Activated CD8-positive, alpha-beta T cell treated with anti-CD3 and anti-CD28 coated beads for 36 hours (primary cell): ENCODE measurements around the gene GPSM3. TPM values are rescaled to one million over a fixed set of nuclear protein-coding genes. Genes with fewer than 3 reads are reported as not detected.
"Not testable (repeated sequence)": the region's sequence is repeated elsewhere in the genome, so short reads cannot be mapped to it uniquely, and the experiment has no call there.

Experiments
- ATAC-seq: fragments of 200-7000 bp; cut with Tn5 transposase; one replicate; pipeline ENCODE4 v1.10.0; 2021; ENCODE audit warnings: mild to moderate bottlenecking, moderate library complexity
- CTCF ChIA-PET: fragments of 350-600 bp; sonication (Branson Sonifier 250); formaldehyde crosslinking; loops from one replicate; lab custom pipeline; 2021; ENCODE audit warnings: antibody characterized with exemption; lab: Charles Lee
- POLR2A ChIA-PET: fragments of 350-600 bp; sonication (Branson Sonifier 250); formaldehyde crosslinking; loops from one replicate; lab custom pipeline; 2021; ENCODE audit warnings: antibody characterized with exemption; lab: Charles Lee
- DNase-seq: peaks from one replicate; pipeline ENCODE4 v3.0.0-alpha.2; 2020
- H3K27ac Mint-ChIP-seq: one replicate; pipeline ENCODE4 v1.8.0; 2021; ENCODE audit warnings: mild to moderate bottlenecking, mixed read lengths
- H3K27me3 Mint-ChIP-seq: one replicate; pipeline ENCODE4 v1.8.0; 2021; ENCODE audit warnings: mixed read lengths
- H3K36me3 Mint-ChIP-seq: one replicate; pipeline ENCODE4 v1.8.0; 2021; ENCODE audit warnings: low read depth, mixed read lengths
- H3K4me1 Mint-ChIP-seq: one replicate; pipeline ENCODE4 v1.8.0; 2021; ENCODE audit warnings: low read depth, mixed read lengths
- H3K4me3 Mint-ChIP-seq: one replicate; pipeline ENCODE4 v1.8.0; 2021; ENCODE audit warnings: mild to moderate bottlenecking, moderate library complexity, mixed read lengths
- H3K9me3 Mint-ChIP-seq: one replicate; pipeline ENCODE4 v1.8.0; 2021; ENCODE audit warnings: mixed read lengths
- CTCF ChIP-seq: fragments of 200-600 bp; IDR thresholded peaks from one replicate; pipeline ENCODE4 v1.8.0; 2022; ENCODE audit warnings: antibody characterized with exemption, mild to moderate bottlenecking
- intact Hi-C: fragments of 100-400 bp; cut with micrococcal nuclease; formaldehyde crosslinking; loops from one replicate; pipeline ENCODE4 v1.10.0; 2022
- total RNA-seq, 2 experiments: library from RNA; stranded (reverse); gene quantifications; one replicate each; pipeline ENCODE4 v1.2.3, GENCODE V29; 2021

GPSM3 gene
- total RNA-seq, 2 experiments from 2014 or later, result 67.8 to 68.7 TPM

GRCh38 chr6:32213649-32214048 lies 21.2 kb upstream of the GPSM3 start:
- Mint-ChIP-seq H3K4me3 (no peak overlapping the region), H3K9me3 (no peaks in the 10 kb centered on the region), H3K27ac (no peak overlapping the region), H3K36me3 (no peaks in the 10 kb centered on the region), H3K27me3 (no peaks in the 10 kb centered on the region), H3K4me1 (no peaks in the 10 kb centered on the region)
- DNase-seq (no peak), ATAC-seq (no peak)
- intact Hi-C loops, result no loop called here
- ChIA-PET POLR2A (no interaction called here), CTCF (no interaction called here)
- TF ChIP-seq CTCF, result no peak

- intact Hi-C loops, result no loop called here
Observed at GRCh38 chr6:32212076-32212760, 19.8 kb upstream of the GPSM3 start.

GRCh38 chr6:32211432-32211831 lies 19.0 kb upstream of the GPSM3 start:
- H3K9me3 Mint-ChIP-seq, H3K27me3 Mint-ChIP-seq, CTCF ChIA-PET, H3K27ac Mint-ChIP-seq, DNase-seq, H3K4me3 Mint-ChIP-seq, POLR2A ChIA-PET, H3K4me1 Mint-ChIP-seq, intact Hi-C loops, H3K36me3 Mint-ChIP-seq, ATAC-seq: not testable (repeated sequence)

More at GRCh38 chr6:32212076-32212760, 19.8 kb upstream of the GPSM3 start:
- Mint-ChIP-seq H3K4me1 (no peaks in the 10 kb centered on the region), H3K9me3 (no peaks in the 10 kb centered on the region), H3K27me3 (no peaks in the 10 kb centered on the region), H3K36me3 (no peaks in the 10 kb centered on the region), H3K27ac (no peak overlapping the region), H3K4me3 (no peak overlapping the region)
- ATAC-seq (no peak), DNase-seq (no peak)
- ChIA-PET CTCF (no interaction called here), POLR2A (no interaction called here)
- no peak for TF ChIP-seq CTCF

GRCh38 chr6:32210191-32210601 lies 17.8 kb upstream of the GPSM3 start:
- Mint-ChIP-seq H3K4me1 (no peaks in the 10 kb centered on the region), H3K4me3 (no peak overlapping the region), H3K9me3 (no peaks in the 10 kb centered on the region), H3K27ac (no peak overlapping the region), H3K27me3 (no peaks in the 10 kb centered on the region), H3K36me3 (no peaks in the 10 kb centered on the region)
- no peak for ATAC-seq
- ChIA-PET CTCF (no interaction called here), POLR2A (no interaction called here)
- DNase-seq, result no peak
- no peak for TF ChIP-seq CTCF
- intact Hi-C loops, result no loop called here

GRCh38 chr6:32208996-32209395 lies 16.6 kb upstream of the GPSM3 start:
- intact Hi-C loops, result no loop called here
- TF ChIP-seq CTCF, result no peak
- H3K4me1 Mint-ChIP-seq, result no peaks in the 10 kb centered on the region
- no peaks in the 10 kb centered on the region for H3K27me3 Mint-ChIP-seq
- H3K36me3 Mint-ChIP-seq, result no peaks in the 10 kb centered on the region
- ATAC-seq, result no peak
- POLR2A ChIA-PET, result no interaction called here
- H3K4me3 Mint-ChIP-seq, result no peak overlapping the region
- H3K27ac Mint-ChIP-seq, result no peak overlapping the region
- CTCF ChIA-PET, result interaction anchor here (1.8 kb wide), 1 partner anchor 90 kb away, joined by 6 read pairs; no protein-coding TSS in a partner anchor
- no peak for DNase-seq
- no peaks in the 10 kb centered on the region for H3K9me3 Mint-ChIP-seq
